Smooth muscle cell (in vitro differentiated cells): ENCODE results near the gene ASTE1. TPM values are rescaled to one million over a fixed set of nuclear protein-coding genes. Genes with fewer than 3 reads are reported as not detected.
"Not testable (repeated sequence)": the region's sequence is repeated elsewhere in the genome, so short reads cannot be mapped to it uniquely, and the experiment has no call there.

Experiments
- DNase-seq: peaks from one replicate; lab custom pipeline; 2025; ENCODE audit not compliant: unreplicated experiment; lab: John Stamatoyannopoulos, UW
- H2AFZ ChIP-seq: fragments of 200-600 bp; sonication (generic); 2 replicates; pipeline ENCODE4 v1.6.0; 2016; ENCODE audit warnings: antibody characterized with exemption, low read depth, mild to moderate bottlenecking
- H3F3A ChIP-seq: fragments of 200-600 bp; sonication (generic); 2 replicates; pipeline ENCODE4 v1.6.0; 2017; ENCODE audit warnings: antibody characterized with exemption, low read depth
- H3K27ac ChIP-seq: fragments of 200-600 bp; sonication (generic); 2 replicates; pipeline ENCODE4 v1.5.1; 2016; ENCODE audit warnings: low read depth, mild to moderate bottlenecking
- H3K27me3 ChIP-seq: fragments of 200-600 bp; sonication (generic); 2 replicates; pipeline ENCODE4 v1.6.1; 2016; ENCODE audit warnings: low read depth, mild to moderate bottlenecking
- H3K36me3 ChIP-seq: fragments of 200-600 bp; sonication (generic); 2 replicates; pipeline ENCODE4 v1.5.1; 2016; ENCODE audit warnings: low read depth
- H3K4me1 ChIP-seq: fragments of 200-600 bp; sonication (generic); 2 replicates; pipeline ENCODE4 v1.5.1; 2016; ENCODE audit warnings: low read depth
- H3K4me2 ChIP-seq: fragments of 200-600 bp; sonication (generic); 2 replicates; pipeline ENCODE4 v1.6.0; 2016; ENCODE audit warnings: mild to moderate bottlenecking
- H3K4me3 ChIP-seq: fragments of 200-600 bp; sonication (generic); 2 replicates; pipeline ENCODE4 v1.5.1; 2016; ENCODE audit warnings: mild to moderate bottlenecking
- H3K79me2 ChIP-seq: fragments of 200-600 bp; sonication (generic); 2 replicates; pipeline ENCODE4 v1.6.0; 2016; ENCODE audit warnings: low read depth, mild to moderate bottlenecking
- H3K9ac ChIP-seq: fragments of 200-600 bp; sonication (generic); 2 replicates; pipeline ENCODE4 v1.6.0; 2016; ENCODE audit warnings: low read depth
- H3K9me3 ChIP-seq: fragments of 200-600 bp; sonication (generic); replicated peaks from 2 replicates; pipeline ENCODE4 v1.5.1; 2016; ENCODE audit warnings: low read depth
- H4K20me1 ChIP-seq: fragments of 200-600 bp; sonication (generic); 2 replicates; pipeline ENCODE4 v1.6.0; 2016; ENCODE audit warnings: low read depth
- CTCF ChIP-seq: fragments of 200-600 bp; sonication (generic); IDR thresholded peaks from 2 replicates; pipeline ENCODE4 v1.5.1; 2017; ENCODE audit warnings: borderline replicate concordance, mild to moderate bottlenecking, antibody characterized with exemption; ENCODE audit not compliant: insufficient read depth, poor library complexity, severe bottlenecking
- WGBS: methylation state at CpG from one replicate; pipeline ENCODE4 v1.1.7; 2016; ENCODE audit warnings: low lambda C conversion rate; 5-methylcytosine and 5-hydroxymethylcytosine counted together
- polyA plus RNA-seq: library from polyadenylated mRNA; unstranded; fragments of >200 nt; fragmentation: Nextera tagmentation; extraction: Ambion mirVana; gene quantifications from 2 replicates; pipeline ENCODE4 v1.2.1, GENCODE V29; 2016
- total RNA-seq: library from RNA; depleted of rRNA; stranded (reverse); fragments of >200 nt; gene quantifications from 2 replicates; pipeline ENCODE4 v1.2.3, GENCODE V29; 2014

ASTE1 gene
- total and polyA plus RNA-seq, 2 experiments from 2014 or later: 3.5 to 4.0 TPM

GRCh38 chr3:130976706-130977105, 49.9 kb downstream of the ASTE1 start:
- Histone ChIP-seq H3K4me2 (no peak overlapping the region), H3K27ac (no peak overlapping the region), H3K36me3 (peaks cover 13% of the 10 kb centered on the region), H3K9ac (no peak overlapping the region), H3F3A (no peaks in the 10 kb centered on the region), H3K4me3 (no peak overlapping the region), H4K20me1 (no peaks in the 10 kb centered on the region), H3K4me1 (no peaks in the 10 kb centered on the region), H2AFZ (no peak overlapping the region), H3K27me3 (no peaks in the 10 kb centered on the region), H3K9me3 (no peaks in the 10 kb centered on the region), H3K79me2 (no peaks in the 10 kb centered on the region)
- DNase-seq: no peak
- WGBS: 95% methylated on average over 4 of the region's 4 CpGs
- no peak for TF ChIP-seq CTCF

- no peak for TF ChIP-seq CTCF
- H3K9ac ChIP-seq: no peak overlapping the region
- H3K4me1 ChIP-seq: no peaks in the 10 kb centered on the region
- peaks cover 8% of the 10 kb centered on the region for H3K36me3 ChIP-seq
- peak overlapping the region; percentile 38 for H3K27ac ChIP-seq
- 96% methylated on average over 3 of the region's 3 CpGs for WGBS
- no peaks in the 10 kb centered on the region for H3K79me2 ChIP-seq
- H3K9me3 ChIP-seq: no peaks in the 10 kb centered on the region
- H3K4me2 ChIP-seq: no peak overlapping the region
- no peak for DNase-seq
- H3K4me3 ChIP-seq: no peak overlapping the region
- no peaks in the 10 kb centered on the region for H3K27me3 ChIP-seq
- no peak overlapping the region for H2AFZ ChIP-seq
- no peaks in the 10 kb centered on the region for H4K20me1 ChIP-seq
- no peaks in the 10 kb centered on the region for H3F3A ChIP-seq
Observed at GRCh38 chr3:130975251-130975650, 51.4 kb downstream of the ASTE1 start.

DNA sequence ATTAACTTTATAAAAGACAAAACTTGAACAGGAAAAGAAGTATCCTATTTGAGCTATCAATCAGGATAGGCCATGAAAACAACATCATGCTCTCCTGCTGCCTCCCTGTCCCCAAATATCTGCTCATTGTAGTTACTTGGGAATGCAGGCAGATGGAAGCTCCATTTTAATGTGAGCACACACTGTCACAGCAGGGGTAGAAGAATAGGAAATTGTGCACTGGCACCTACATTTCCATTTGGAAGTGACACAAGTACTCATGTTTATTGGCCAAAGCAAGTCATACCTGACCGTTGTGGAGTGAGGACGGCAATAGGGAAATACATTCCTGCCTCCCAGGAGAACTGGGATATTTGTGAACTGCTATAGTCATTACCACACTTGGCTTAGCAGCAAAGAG, 52.4 kb downstream of the ASTE1 start:
- WGBS: 88% methylated on average over 2 of the region's 2 CpGs
- H2AFZ ChIP-seq: no peak overlapping the region
- H3K9ac ChIP-seq: no peak overlapping the region
- no peaks in the 10 kb centered on the region for H3K9me3 ChIP-seq
- no peaks in the 10 kb centered on the region for H3F3A ChIP-seq
- no peaks in the 10 kb centered on the region for H3K79me2 ChIP-seq
- no peak for DNase-seq
- H3K36me3 ChIP-seq: peaks cover 6% of the 10 kb centered on the region
- no peaks in the 10 kb centered on the region for H4K20me1 ChIP-seq
- no peak overlapping the region for H3K27ac ChIP-seq
- TF ChIP-seq CTCF: no peak
- no peak overlapping the region for H3K4me3 ChIP-seq
- no peaks in the 10 kb centered on the region for H3K4me1 ChIP-seq
- no peak overlapping the region for H3K4me2 ChIP-seq
- no peaks in the 10 kb centered on the region for H3K27me3 ChIP-seq

DNA sequence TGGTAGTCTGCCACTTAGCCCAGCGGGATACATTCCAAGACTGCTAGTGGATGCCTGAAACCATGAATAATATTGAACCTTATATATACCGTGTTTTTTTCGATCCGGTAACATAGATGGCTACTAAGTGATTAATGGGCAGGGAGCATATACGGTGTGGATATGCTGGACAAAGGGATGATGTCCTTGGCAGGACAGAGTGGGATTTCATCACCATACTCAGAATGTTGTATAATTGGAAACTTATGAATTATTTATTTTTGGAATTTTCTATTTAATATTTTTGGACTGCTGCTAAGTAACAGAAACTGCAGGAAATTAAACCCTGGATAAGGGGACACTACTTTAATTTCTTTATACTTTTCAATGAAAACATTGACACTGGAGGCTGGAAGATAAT, 53.2 kb downstream of the ASTE1 start:
- H3K79me2 ChIP-seq: no peaks in the 10 kb centered on the region
- no peak overlapping the region for H3K9ac ChIP-seq
- no peak overlapping the region for H2AFZ ChIP-seq
- TF ChIP-seq CTCF: no peak
- WGBS: 95% methylated on average over 5 of the region's 5 CpGs
- peaks cover 8% of the 10 kb centered on the region for H3K4me1 ChIP-seq
- no peaks in the 10 kb centered on the region for H4K20me1 ChIP-seq
- no peak overlapping the region for H3K4me3 ChIP-seq
- H3K27me3 ChIP-seq: no peaks in the 10 kb centered on the region
- H3K4me2 ChIP-seq: no peak overlapping the region
- H3K36me3 ChIP-seq: peaks cover 6% of the 10 kb centered on the region
- DNase-seq: no peak
- H3F3A ChIP-seq: peaks cover 2% of the 10 kb centered on the region
- H3K9me3 ChIP-seq: no peaks in the 10 kb centered on the region
- H3K27ac ChIP-seq: no peak overlapping the region

DNA sequence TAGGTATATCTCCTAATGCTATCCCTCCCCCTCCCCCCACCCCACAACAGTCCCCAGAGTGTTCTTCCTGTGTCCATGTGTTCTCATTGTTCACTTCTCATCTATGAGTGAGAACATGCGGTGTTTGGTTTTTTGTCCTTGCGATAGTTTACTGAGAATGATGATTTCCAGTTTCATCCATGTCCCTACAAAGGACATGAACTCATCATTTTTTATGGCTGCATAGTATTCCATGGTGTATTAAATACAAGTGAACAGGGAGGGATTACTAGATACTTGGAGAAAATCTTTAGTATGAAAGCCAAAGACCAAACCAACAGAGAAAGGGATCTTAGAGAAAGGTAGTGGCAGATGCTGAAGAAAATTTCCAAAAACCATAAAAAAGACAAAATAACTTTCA, 54.0 kb downstream of the ASTE1 start:
- H3K4me3 ChIP-seq, H3K9me3 ChIP-seq, H2AFZ ChIP-seq, H3K36me3 ChIP-seq, H3F3A ChIP-seq, DNase-seq, H3K9ac ChIP-seq, H3K79me2 ChIP-seq, H4K20me1 ChIP-seq, H3K4me2 ChIP-seq, H3K27ac ChIP-seq, H3K27me3 ChIP-seq: not testable (repeated sequence)
- H3K4me1 ChIP-seq: peaks cover 15% of the 10 kb centered on the region
- whole genome bisulfite sequencing: 100% methylated on average over 2 of the region's 2 CpGs
